K562 (cell line): ENCODE data around the gene ABT1. TPM values are rescaled to one million over a fixed set of nuclear protein-coding genes. Genes with fewer than 3 reads are reported as not detected.

Source experiments
- ATF1 ChIP-seq, 2 experiments: fragments of 450-650 bp in 1 of 2; IDR thresholded peaks; 2 replicates each; pipeline ENCODE4 v1.6.1; 2016; ENCODE audit warnings: missing compliant biosample characterization in 1 of 2, missing genetic modification characterization in 1 of 2
- CBFA2T3 ChIP-seq: fragments of 450-650 bp; IDR thresholded peaks from 2 replicates; pipeline ENCODE4 v1.6.1; 2017
- CEBPB ChIP-seq: fragments of 450-650 bp; IDR thresholded peaks from 2 replicates; pipeline ENCODE4 v1.6.1; 2016; ENCODE audit warnings: missing genetic modification characterization, missing compliant biosample characterization
- FUS ChIP-seq: fragments of 200-400 bp; formaldehyde crosslinking; optimal IDR thresholded peaks from 2 replicates; pipeline ENCODE3; 2017; ENCODE audit warnings: low read depth, low read length
- GTF2A2 ChIP-seq: IDR thresholded peaks from 2 replicates; pipeline ENCODE4 v1.6.1; 2016; ENCODE audit warnings: mild to moderate bottlenecking, missing genetic modification characterization, missing compliant biosample characterization
- MED1 ChIP-seq: sonication (generic); formaldehyde crosslinking; IDR thresholded peaks from 2 replicates; pipeline ENCODE4 v1.8.1; 2023; ENCODE audit warnings: missing genetic modification reagents, borderline replicate concordance
- NCOA2 ChIP-seq, 2 experiments: fragments of 450-650 bp; IDR thresholded peaks; 2 replicates each; pipeline ENCODE4 v1.6.1; 2018; ENCODE audit warnings: mild to moderate bottlenecking in 2 of 2, moderate library complexity in 1 of 2; ENCODE audit not compliant: partially characterized antibody in 2 of 2
- POLR2AphosphoS5 ChIP-seq: IDR thresholded peaks from 2 replicates; pipeline ENCODE4 v1.6.1; 2011; ENCODE audit warnings: mild to moderate bottlenecking, low read depth, low read length, moderate library complexity; ENCODE audit not compliant: control insufficient read depth, insufficient read depth
- POLR2B ChIP-seq: fragments of 450-650 bp; IDR thresholded peaks from 2 replicates; pipeline ENCODE4 v1.6.1; 2018; ENCODE audit warnings: low read depth; ENCODE audit not compliant: partially characterized antibody
- RAD21 ChIP-seq, 2 experiments: fragments of 250-450 bp in 1 of 2; fragments of 450-650 bp in 1 of 2; sonication (Bioruptor Pico) in 1 of 2; formaldehyde crosslinking in 1 of 2; IDR thresholded peaks in 1 of 2; conservative IDR thresholded peaks in 1 of 2; 2 replicates each; pipeline versions ENCODE4 v1.4.0 to v1.8.0; 2020 to 2022; ENCODE audit warnings: mild to moderate bottlenecking in 2 of 2, moderate library complexity in 1 of 2
- RBM14 ChIP-seq: fragments of 200-400 bp; formaldehyde crosslinking; IDR thresholded peaks from 2 replicates; pipeline ENCODE4 v1.6.1; 2018; ENCODE audit warnings: low read depth, mild to moderate bottlenecking, low read length, moderate library complexity, borderline replicate concordance; ENCODE audit not compliant: insufficient read depth
- SAFB2 ChIP-seq: fragments of 200-400 bp; formaldehyde crosslinking; IDR thresholded peaks from 2 replicates; pipeline ENCODE4 v1.6.1; 2018; ENCODE audit warnings: borderline replicate concordance, low read length, low read depth, moderate library complexity; ENCODE audit not compliant: severe bottlenecking
- TAF9B ChIP-seq: fragments of 450-650 bp; IDR thresholded peaks from 2 replicates; pipeline ENCODE4 v1.6.1; 2018; ENCODE audit warnings: mild to moderate bottlenecking; ENCODE audit not compliant: partially characterized antibody
- TSC22D4 ChIP-seq: fragments of 450-650 bp; IDR thresholded peaks from 2 replicates; pipeline ENCODE4 v1.6.1; 2016; ENCODE audit warnings: missing genetic modification characterization, missing biosample characterization, control low read depth
- ZNF445 ChIP-seq: fragments of 250-450 bp; sonication (Bioruptor Pico); IDR thresholded peaks from 2 replicates; pipeline ENCODE4 v1.4.0; 2020; ENCODE audit warnings: low read depth, mild to moderate bottlenecking, moderate library complexity
- ZNF589 ChIP-seq: fragments of 200-800 bp; sonication (Bioruptor generic); IDR thresholded peaks from 2 replicates; pipeline ENCODE4 v1.6.1; 2016; ENCODE audit warnings: low read depth, missing genetic modification characterization, missing compliant biosample characterization
- polyA plus RNA-seq, 8 experiments: library from polyadenylated mRNA; depleted of rRNA in 4 of 8; stranded (reverse) in 5 of 8; unstranded in 3 of 8; fragments of >200 nt; fragmentation: Nextera tagmentation in 2 of 8; fragmentation: Illumina TruSeq in 1 of 8; extraction: Ambion mirVana in 2 of 8; extraction: Trizol in 1 of 8; gene quantifications; 2 replicates each; pipeline versions ENCODE4 v1.2.1 to v1.2.3, GENCODE V29; 2011 to 2014; ENCODE audit warnings: inconsistent platforms in 1 of 8, missing spikeins in 1 of 8
- total RNA-seq, 7 experiments: library from RNA; depleted of rRNA in 6 of 7; stranded (reverse); fragments of >200 nt in 6 of 7; fragmentation: Illumina TruSeq in 2 of 7; extraction: Trizol in 2 of 7; gene quantifications; 2 replicates each; pipeline versions ENCODE4 v1.2.1 to v1.2.3, GENCODE V29; 2011 to 2021; ENCODE audit warnings: low replicate concordance in 1 of 7
- TF ChIP-seq, protein P1 (sequence below), 2 experiments: fragments of 450-650 bp in 1 of 2; sonication (generic) in 1 of 2; formaldehyde crosslinking in 1 of 2; IDR thresholded peaks in 1 of 2; conservative IDR thresholded peaks in 1 of 2; 2 replicates each; pipeline versions ENCODE4 v1.6.1 to v1.8.1; 2016 to 2023; ENCODE audit warnings: mild to moderate bottlenecking in 2 of 2, moderate library complexity in 2 of 2, inconsistent platforms in 1 of 2, missing genetic modification reagents in 1 of 2
- TF ChIP-seq, protein P2 (sequence below), 2 experiments: fragments of 200-800 bp in 1 of 2; sonication (Bioruptor generic) in 1 of 2; sonication (generic) in 1 of 2; formaldehyde crosslinking in 1 of 2; IDR thresholded peaks in 1 of 2; conservative IDR thresholded peaks in 1 of 2; 2 replicates each; pipeline versions ENCODE4 v1.5.0 to v1.6.1; 2016 to 2020; ENCODE audit warnings: missing compliant biosample characterization in 1 of 2, missing genetic modification characterization in 1 of 2, missing genetic modification reagents in 1 of 2
- TF ChIP-seq, protein P3 (sequence below), 2 experiments: fragments of 450-650 bp in 1 of 2; IDR thresholded peaks; 2 replicates each; pipeline ENCODE4 v1.6.1; 2011 to 2017; ENCODE audit warnings: low read depth in 2 of 2, antibody characterized with exemption in 1 of 2, borderline replicate concordance in 1 of 2, low read length in 1 of 2, mild to moderate bottlenecking in 1 of 2, mixed read lengths in 1 of 2; ENCODE audit not compliant: control insufficient read depth in 1 of 2

ABT1 gene
- total and polyA plus RNA-seq, 9 of the 15 experiments (the other 6 are each of a cell fraction or from before 2014, with no cell fraction given), result 8.8 to 52.7 (median 40.7) TPM

DNA sequence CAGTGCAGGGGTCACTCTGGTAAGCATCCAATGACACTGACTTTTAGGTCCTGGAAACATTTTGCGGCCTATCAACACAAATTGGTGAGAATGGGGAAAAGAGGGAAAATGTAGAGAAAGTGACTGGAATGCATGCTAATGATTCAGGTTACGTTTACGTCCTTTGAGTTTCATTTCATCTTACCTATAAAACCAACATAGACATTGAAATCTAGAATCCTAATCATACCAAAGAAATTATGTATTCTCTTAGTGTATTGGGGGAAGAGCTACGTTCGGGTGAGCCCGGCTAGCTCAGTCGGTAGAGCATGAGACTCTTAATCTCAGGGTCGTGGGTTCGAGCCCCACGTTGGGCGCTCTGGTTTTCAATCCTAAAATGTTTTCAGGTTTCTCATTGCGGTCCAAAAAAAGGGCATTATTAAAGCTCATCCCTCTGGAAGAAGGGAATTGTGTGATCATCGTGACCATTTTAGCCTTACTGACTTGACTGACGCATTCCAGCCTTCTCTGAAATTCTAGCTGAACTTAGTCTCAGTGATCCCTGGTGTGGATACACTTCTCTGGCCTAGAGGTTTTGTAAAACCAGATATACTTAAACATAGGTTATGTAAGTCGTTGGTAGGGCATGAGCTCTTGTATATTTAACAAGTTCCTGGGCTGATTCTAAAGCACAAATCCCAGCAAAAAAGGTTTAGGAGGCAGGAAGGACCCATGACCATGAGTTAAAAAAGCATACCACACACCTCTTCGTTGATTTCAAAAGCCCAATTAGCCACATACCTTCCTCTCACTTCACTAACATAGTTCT lies 40.3 kb upstream of the ABT1 start (continued):
- TF ChIP-seq ATF1 (CRISPR knock-in tag; IDR thresholded peaks at IDR 0.05), result no peak
- peak; percentile 69 for TF ChIP-seq ATF1 (tag; IDR thresholded peaks at IDR 0.05)
- no peak for TF ChIP-seq TSC22D4
- TF ChIP-seq POLR2B, result no peak
- TF ChIP-seq ZNF445, result no peak
- TF ChIP-seq, protein P1, sequence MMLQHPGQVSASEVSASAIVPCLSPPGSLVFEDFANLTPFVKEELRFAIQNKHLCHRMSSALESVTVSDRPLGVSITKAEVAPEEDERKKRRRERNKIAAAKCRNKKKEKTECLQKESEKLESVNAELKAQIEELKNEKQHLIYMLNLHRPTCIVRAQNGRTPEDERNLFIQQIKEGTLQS (IDR thresholded peaks at IDR 0.05), result peak; percentile 71
- TF ChIP-seq, protein P1 (CRISPR knock-in tag; conservative IDR thresholded peaks at IDR 0.05), result peak; percentile 69
- peak; percentile 67; the same call in 1 of the 2 replicates for TF ChIP-seq ZNF589 (CRISPR knock-in tag)
- TF ChIP-seq SAFB2, result no peak
- TF ChIP-seq POLR2AphosphoS5, result 0 out of 2 replicates have a peak, but pooled peaks have one; percentile 49
- no peak for TF ChIP-seq GTF2A2 (tag)
- TF ChIP-seq TAF9B, result no peak
- TF ChIP-seq, protein P2, sequence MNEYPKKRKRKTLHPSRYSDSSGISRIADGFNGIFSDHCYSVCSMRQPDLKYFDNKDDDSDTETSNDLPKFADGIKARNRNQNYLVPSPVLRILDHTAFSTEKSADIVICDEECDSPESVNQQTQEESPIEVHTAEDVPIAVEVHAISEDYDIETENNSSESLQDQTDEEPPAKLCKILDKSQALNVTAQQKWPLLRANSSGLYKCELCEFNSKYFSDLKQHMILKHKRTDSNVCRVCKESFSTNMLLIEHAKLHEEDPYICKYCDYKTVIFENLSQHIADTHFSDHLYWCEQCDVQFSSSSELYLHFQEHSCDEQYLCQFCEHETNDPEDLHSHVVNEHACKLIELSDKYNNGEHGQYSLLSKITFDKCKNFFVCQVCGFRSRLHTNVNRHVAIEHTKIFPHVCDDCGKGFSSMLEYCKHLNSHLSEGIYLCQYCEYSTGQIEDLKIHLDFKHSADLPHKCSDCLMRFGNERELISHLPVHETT (CRISPR knock-in tag; conservative IDR thresholded peaks at IDR 0.05 in 1 of 2, IDR thresholded peaks at IDR 0.05 in 1 of 2), result no peak
- TF ChIP-seq, protein P3, sequence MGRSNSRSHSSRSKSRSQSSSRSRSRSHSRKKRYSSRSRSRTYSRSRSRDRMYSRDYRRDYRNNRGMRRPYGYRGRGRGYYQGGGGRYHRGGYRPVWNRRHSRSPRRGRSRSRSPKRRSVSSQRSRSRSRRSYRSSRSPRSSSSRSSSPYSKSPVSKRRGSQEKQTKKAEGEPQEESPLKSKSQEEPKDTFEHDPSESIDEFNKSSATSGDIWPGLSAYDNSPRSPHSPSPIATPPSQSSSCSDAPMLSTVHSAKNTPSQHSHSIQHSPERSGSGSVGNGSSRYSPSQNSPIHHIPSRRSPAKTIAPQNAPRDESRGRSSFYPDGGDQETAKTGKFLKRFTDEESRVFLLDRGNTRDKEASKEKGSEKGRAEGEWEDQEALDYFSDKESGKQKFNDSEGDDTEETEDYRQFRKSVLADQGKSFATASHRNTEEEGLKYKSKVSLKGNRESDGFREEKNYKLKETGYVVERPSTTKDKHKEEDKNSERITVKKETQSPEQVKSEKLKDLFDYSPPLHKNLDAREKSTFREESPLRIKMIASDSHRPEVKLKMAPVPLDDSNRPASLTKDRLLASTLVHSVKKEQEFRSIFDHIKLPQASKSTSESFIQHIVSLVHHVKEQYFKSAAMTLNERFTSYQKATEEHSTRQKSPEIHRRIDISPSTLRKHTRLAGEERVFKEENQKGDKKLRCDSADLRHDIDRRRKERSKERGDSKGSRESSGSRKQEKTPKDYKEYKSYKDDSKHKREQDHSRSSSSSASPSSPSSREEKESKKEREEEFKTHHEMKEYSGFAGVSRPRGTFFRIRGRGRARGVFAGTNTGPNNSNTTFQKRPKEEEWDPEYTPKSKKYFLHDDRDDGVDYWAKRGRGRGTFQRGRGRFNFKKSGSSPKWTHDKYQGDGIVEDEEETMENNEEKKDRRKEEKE (IDR thresholded peaks at IDR 0.05; ENCODE audit: borderline replicate concordance in 1 of 2, control insufficient read depth in 1 of 2, low read depth in 2 of 2, low read length in 1 of 2), result peak in 1 of 2 experiments; percentile 91; a peak in 2 of 4 replicates
- no peak for TF ChIP-seq FUS
- TF ChIP-seq CEBPB (tag), result 0 out of 2 replicates have a peak, but pooled peaks have one; percentile 19
- TF ChIP-seq RBM14, result no peak
- TF ChIP-seq CBFA2T3, result 0 out of 2 replicates have a peak, but pooled peaks have one; percentile 4
- TF ChIP-seq RAD21 (CRISPR knock-in tag; conservative IDR thresholded peaks at IDR 0.05 in 1 of 2, IDR thresholded peaks at IDR 0.05 in 1 of 2), result 0 out of 4 replicates have a peak, but pooled peaks have one; percentile 13 to 22
- peak in 1 of 2 experiments; percentile 84 for TF ChIP-seq NCOA2 (IDR thresholded peaks at IDR 0.05; ENCODE audit: partially characterized antibody in 2 of 2)
- no peak for TF ChIP-seq MED1 (CRISPR knock-in tag)
